Keratinocyte (primary cell): Measurements from ENCODE around the gene PWWP2B. TPM values are rescaled to one million over a fixed set of nuclear protein-coding genes. Genes with fewer than 3 reads are reported as not detected.

Source experiments
- DNase-seq: peaks from one replicate; pipeline ENCODE4 v3.0.0-alpha.2; 2011; ENCODE audit warnings: low read depth, missing footprints, low spot score
- FAIRE-seq: peaks from 2 replicates; lab custom pipeline; 2011; peaks lifted over from hg19 to GRCh38; lab: Jason Lieb, UNC
- H2AFZ ChIP-seq: 2 replicates; pipeline ENCODE4 v1.6.0; 2012; ENCODE audit warnings: low read length, control low read depth, inconsistent platforms; ENCODE audit not compliant: control insufficient read depth
- H3K27ac ChIP-seq: 2 replicates; pipeline ENCODE4 v1.5.1; 2011; ENCODE audit warnings: low read length; ENCODE audit not compliant: control insufficient read depth, insufficient read depth
- H3K27me3 ChIP-seq: 3 replicates; pipeline ENCODE4 v1.6.0; 2011; ENCODE audit warnings: low read length; ENCODE audit not compliant: control insufficient read depth, insufficient read depth; ENCODE audit errors: extremely low read depth
- H3K36me3 ChIP-seq, 2 experiments: 2 replicates in 1 of 2; 3 replicates in 1 of 2; pipeline ENCODE4 v1.5.1; 2011; ENCODE audit warnings: low read length in 2 of 2, mild to moderate bottlenecking in 1 of 2; ENCODE audit not compliant: control insufficient read depth in 2 of 2, insufficient read depth in 2 of 2; ENCODE audit errors: extremely low read depth in 1 of 2
- H3K4me1 ChIP-seq: 3 replicates; pipeline ENCODE4 v1.5.1; 2011; ENCODE audit warnings: low read length; ENCODE audit not compliant: control insufficient read depth, insufficient read depth; ENCODE audit errors: extremely low read depth
- H3K4me2 ChIP-seq: 3 replicates; pipeline ENCODE4 v1.6.0; 2011; ENCODE audit warnings: low read depth, low read length; ENCODE audit not compliant: control insufficient read depth, insufficient read depth; ENCODE audit errors: extremely low read depth
- H3K4me3 ChIP-seq, 3 experiments: fragments of 200-600 bp in 1 of 3; sonication (generic) in 1 of 3; 2 replicates in 2 of 3; 3 replicates in 1 of 3; pipeline ENCODE4 v1.5.1; 2011 to 2016; ENCODE audit warnings: low read length in 3 of 3, mild to moderate bottlenecking in 3 of 3, control low read depth in 2 of 3, inconsistent platforms in 1 of 3, low read depth in 1 of 3, mixed read lengths in 1 of 3, mixed run types in 1 of 3, moderate library complexity in 1 of 3; ENCODE audit not compliant: control insufficient read depth in 2 of 3, insufficient read depth in 2 of 3; ENCODE audit errors: extremely low read depth in 1 of 3
- H3K79me2 ChIP-seq: 2 replicates; pipeline ENCODE4 v1.6.0; 2012; ENCODE audit warnings: low read length; ENCODE audit not compliant: control insufficient read depth, insufficient read depth
- H3K9ac ChIP-seq: 3 replicates; pipeline ENCODE4 v1.6.0; 2011; ENCODE audit warnings: low read length; ENCODE audit not compliant: control insufficient read depth, insufficient read depth; ENCODE audit errors: extremely low read depth
- H3K9me1 ChIP-seq: 3 replicates; pipeline ENCODE4 v1.6.0; 2011; ENCODE audit warnings: low read length; ENCODE audit not compliant: control insufficient read depth, insufficient read depth; ENCODE audit errors: extremely low read depth
- H3K9me3 ChIP-seq: 2 replicates; pipeline ENCODE4 v1.5.1; 2012; ENCODE audit warnings: low read depth, low read length; ENCODE audit not compliant: control insufficient read depth
- H4K20me1 ChIP-seq: 3 replicates; pipeline ENCODE4 v1.6.0; 2011; ENCODE audit warnings: low read length; ENCODE audit not compliant: control insufficient read depth, insufficient read depth; ENCODE audit errors: extremely low read depth
- EZH2 ChIP-seq: IDR thresholded peaks from one replicate; pipeline ENCODE4 v1.6.1; 2012; ENCODE audit warnings: inconsistent platforms, mild to moderate bottlenecking, low read length, moderate library complexity
- dilution Hi-C: fragments of 300-500 bp; cut with MboI; formaldehyde crosslinking; loops from one replicate; pipeline ENCODE4 v1.7.0; 2020; ENCODE audit warnings: low sequenced_read_pairs; ENCODE audit not compliant: extremely low pct_ligation_motif_present
- polyA plus RNA-seq, 5 experiments: library from polyadenylated mRNA; depleted of rRNA in 3 of 5; stranded (reverse) in 3 of 5; stranded (forward) in 1 of 5; unstranded in 1 of 5; fragments of >200 nt; gene quantifications; 1 replicate in 1 of 5; 2 replicates in 3 of 5; 3 replicates in 1 of 5; pipeline versions ENCODE4 v1.2.1 to v1.2.3, GENCODE V29; 2011 to 2012; ENCODE audit warnings: missing spikeins in 2 of 5, low read depth in 1 of 5, low replicate concordance in 1 of 5
- TF ChIP-seq, protein P1 (sequence below), 3 experiments: IDR thresholded peaks in 1 of 3; conservative IDR thresholded peaks in 1 of 3; optimal IDR thresholded peaks in 1 of 3; 2 replicates in 2 of 3; 3 replicates in 1 of 3; pipeline versions ENCODE3 to v1.5.1; 2011; ENCODE audit warnings: low read length in 3 of 3, mild to moderate bottlenecking in 3 of 3, moderate library complexity in 2 of 3, control low read depth in 1 of 3, inconsistent platforms in 1 of 3; ENCODE audit not compliant: insufficient read depth in 2 of 3; ENCODE audit errors: extremely low read depth in 1 of 3

The PWWP2B gene
- polyA plus RNA-seq, 1 donor (not counting 4 experiments of a cell fraction or from before 2014, with no cell fraction given), result 3.1 TPM

DNA sequence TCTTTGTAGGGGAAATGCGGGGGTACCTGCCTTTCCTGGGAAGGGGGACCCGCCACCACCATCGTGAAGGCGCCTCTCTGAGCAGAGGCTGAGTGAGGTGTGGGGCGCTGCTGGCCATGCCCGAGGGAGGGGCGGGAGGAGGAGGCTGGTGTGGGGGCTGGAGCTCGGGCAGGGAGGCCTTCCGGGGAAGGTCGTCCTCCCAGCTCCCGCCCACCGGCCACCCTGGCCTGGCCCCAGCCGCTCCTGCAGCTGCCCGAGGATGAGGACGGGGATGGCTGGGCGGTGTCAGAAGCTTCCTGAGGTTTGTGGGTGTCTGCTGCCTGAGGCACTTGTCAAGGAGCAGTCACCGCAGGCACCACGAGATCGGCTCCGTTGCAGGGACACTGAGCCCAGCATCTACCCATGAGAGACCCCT, 11.4 kb downstream of the PWWP2B start:
- H3K79me2 ChIP-seq, result peaks cover 24% of the 10 kb centered on the region
- peak overlapping the region; percentile 70 for H3K4me2 ChIP-seq
- peak overlapping the region; percentile 48 for H3K9ac ChIP-seq
- peaks cover 3 to 13% of the 10 kb centered on the region in 2 experiments for H3K36me3 ChIP-seq
- TF ChIP-seq, protein P1, sequence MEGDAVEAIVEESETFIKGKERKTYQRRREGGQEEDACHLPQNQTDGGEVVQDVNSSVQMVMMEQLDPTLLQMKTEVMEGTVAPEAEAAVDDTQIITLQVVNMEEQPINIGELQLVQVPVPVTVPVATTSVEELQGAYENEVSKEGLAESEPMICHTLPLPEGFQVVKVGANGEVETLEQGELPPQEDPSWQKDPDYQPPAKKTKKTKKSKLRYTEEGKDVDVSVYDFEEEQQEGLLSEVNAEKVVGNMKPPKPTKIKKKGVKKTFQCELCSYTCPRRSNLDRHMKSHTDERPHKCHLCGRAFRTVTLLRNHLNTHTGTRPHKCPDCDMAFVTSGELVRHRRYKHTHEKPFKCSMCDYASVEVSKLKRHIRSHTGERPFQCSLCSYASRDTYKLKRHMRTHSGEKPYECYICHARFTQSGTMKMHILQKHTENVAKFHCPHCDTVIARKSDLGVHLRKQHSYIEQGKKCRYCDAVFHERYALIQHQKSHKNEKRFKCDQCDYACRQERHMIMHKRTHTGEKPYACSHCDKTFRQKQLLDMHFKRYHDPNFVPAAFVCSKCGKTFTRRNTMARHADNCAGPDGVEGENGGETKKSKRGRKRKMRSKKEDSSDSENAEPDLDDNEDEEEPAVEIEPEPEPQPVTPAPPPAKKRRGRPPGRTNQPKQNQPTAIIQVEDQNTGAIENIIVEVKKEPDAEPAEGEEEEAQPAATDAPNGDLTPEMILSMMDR (optimal IDR thresholded peaks at IDR 0.05 in 1 of 3, IDR thresholded peaks at IDR 0.05 in 1 of 3, conservative IDR thresholded peaks at IDR 0.05 in 1 of 3; ENCODE audit: extremely low read depth in 1 of 3, insufficient read depth in 2 of 3, low read length in 3 of 3), result no peak
- TF ChIP-seq EZH2, result no peak
- dilution Hi-C loops, result no loop called here
- H3K27ac ChIP-seq, result peak overlapping the region; percentile 45
- H3K4me3 ChIP-seq, result peak overlapping the region; percentile 22 to 48 (median 44)
- H3K4me1 ChIP-seq, result peaks cover 50% of the 10 kb centered on the region
- H3K27me3 ChIP-seq, result no peaks in the 10 kb centered on the region
- DNase-seq (no peak), FAIRE-seq (peak; percentile 83)
- H2AFZ ChIP-seq, result no peak overlapping the region
- H3K9me3 ChIP-seq, result no peaks in the 10 kb centered on the region
- no peaks in the 10 kb centered on the region for H3K9me1 ChIP-seq
- no peaks in the 10 kb centered on the region for H4K20me1 ChIP-seq

- Histone ChIP-seq H3K27me3 (no peaks in the 10 kb centered on the region), H2AFZ (no peak overlapping the region), H3K9ac (peak overlapping the region; percentile 48), H3K4me2 (peak overlapping the region; percentile 70), H3K27ac (no peak overlapping the region), H3K4me3 (no peak overlapping the region), H3K4me1 (peaks cover 50% of the 10 kb centered on the region), H3K36me3 (peaks cover 3 to 13% of the 10 kb centered on the region in 2 experiments), H4K20me1 (no peaks in the 10 kb centered on the region), H3K9me3 (no peaks in the 10 kb centered on the region), H3K79me2 (peaks cover 22% of the 10 kb centered on the region), H3K9me1 (no peaks in the 10 kb centered on the region)
- TF ChIP-seq, protein P1 (optimal IDR thresholded peaks at IDR 0.05 in 1 of 3, IDR thresholded peaks at IDR 0.05 in 1 of 3, conservative IDR thresholded peaks at IDR 0.05 in 1 of 3; ENCODE audit: extremely low read depth in 1 of 3, insufficient read depth in 2 of 3, low read length in 3 of 3), result no peak
- TF ChIP-seq EZH2, result no peak
- dilution Hi-C loops, result no loop called here
- DNase-seq, result no peak
- FAIRE-seq, result no peak
These were observed 12.0 kb downstream of the PWWP2B start for GRCh38 chr10:132408823-132409666.
